WERI-Rb-1 (cell line): ENCODE results near the gene UGT1A7.

Experiments used
- DNase-seq: peaks from one replicate; pipeline ENCODE4 v3.0.0-alpha.2; 2020
- H3K27ac ChIP-seq: fragments of 250-450 bp; sonication (Bioruptor Pico); 2 replicates; pipeline ENCODE4 v1.5.1; 2020; ENCODE audit warnings: mild to moderate bottlenecking, moderate library complexity
- H3K27me3 ChIP-seq: fragments of 250-450 bp; sonication (Bioruptor Pico); 2 replicates; pipeline ENCODE4 v1.5.1; 2021; ENCODE audit warnings: mild to moderate bottlenecking, low read depth, moderate library complexity; ENCODE audit not compliant: insufficient read depth, severe bottlenecking
- H3K36me3 ChIP-seq: fragments of 250-450 bp; sonication (Bioruptor Pico); 2 replicates; pipeline ENCODE4 v1.5.1; 2020; ENCODE audit warnings: mild to moderate bottlenecking, moderate library complexity
- H3K4me3 ChIP-seq: 2 replicates; pipeline ENCODE4 v1.5.1; 2011; ENCODE audit warnings: low read depth, mild to moderate bottlenecking, control low read depth, low read length
- H3K9me3 ChIP-seq: fragments of 250-450 bp; sonication (Bioruptor Pico); 2 replicates; pipeline ENCODE4 v1.5.1; 2021; ENCODE audit warnings: mild to moderate bottlenecking, moderate library complexity; ENCODE audit not compliant: severe bottlenecking
- TF ChIP-seq, protein P1 (sequence below): IDR thresholded peaks from 2 replicates; pipeline ENCODE4 v1.5.1; 2011; ENCODE audit warnings: low read depth, mild to moderate bottlenecking, control low read depth, inconsistent platforms, low read length

Gene UGT1A7

DNA sequence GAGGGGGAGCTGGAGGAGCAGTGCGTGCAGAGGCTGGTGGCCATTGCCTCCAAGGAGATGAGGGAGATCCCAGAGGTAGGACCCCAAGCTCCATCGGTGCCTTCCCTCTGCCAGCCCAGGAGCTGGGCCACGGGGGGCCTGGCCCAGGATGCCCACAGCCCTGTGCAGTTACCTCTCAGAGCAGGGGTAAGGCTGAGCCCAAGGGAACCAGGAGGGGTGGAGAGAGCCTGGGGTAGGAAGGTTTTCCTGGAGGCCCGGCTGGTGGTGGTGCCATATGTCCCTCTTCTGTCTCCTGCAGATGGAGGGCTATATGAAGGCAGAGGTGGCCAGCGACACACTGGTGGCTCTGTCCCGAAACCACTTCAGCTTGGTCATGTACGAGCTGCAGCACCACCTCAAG lies 107.9 kb downstream of the UGT1A7 start:
- H3K9me3 ChIP-seq: no peaks in the 10 kb centered on the region
- H3K27ac ChIP-seq: no peak overlapping the region
- DNase-seq: no peak
- H3K36me3 ChIP-seq: no peaks in the 10 kb centered on the region
- TF ChIP-seq, protein P1, sequence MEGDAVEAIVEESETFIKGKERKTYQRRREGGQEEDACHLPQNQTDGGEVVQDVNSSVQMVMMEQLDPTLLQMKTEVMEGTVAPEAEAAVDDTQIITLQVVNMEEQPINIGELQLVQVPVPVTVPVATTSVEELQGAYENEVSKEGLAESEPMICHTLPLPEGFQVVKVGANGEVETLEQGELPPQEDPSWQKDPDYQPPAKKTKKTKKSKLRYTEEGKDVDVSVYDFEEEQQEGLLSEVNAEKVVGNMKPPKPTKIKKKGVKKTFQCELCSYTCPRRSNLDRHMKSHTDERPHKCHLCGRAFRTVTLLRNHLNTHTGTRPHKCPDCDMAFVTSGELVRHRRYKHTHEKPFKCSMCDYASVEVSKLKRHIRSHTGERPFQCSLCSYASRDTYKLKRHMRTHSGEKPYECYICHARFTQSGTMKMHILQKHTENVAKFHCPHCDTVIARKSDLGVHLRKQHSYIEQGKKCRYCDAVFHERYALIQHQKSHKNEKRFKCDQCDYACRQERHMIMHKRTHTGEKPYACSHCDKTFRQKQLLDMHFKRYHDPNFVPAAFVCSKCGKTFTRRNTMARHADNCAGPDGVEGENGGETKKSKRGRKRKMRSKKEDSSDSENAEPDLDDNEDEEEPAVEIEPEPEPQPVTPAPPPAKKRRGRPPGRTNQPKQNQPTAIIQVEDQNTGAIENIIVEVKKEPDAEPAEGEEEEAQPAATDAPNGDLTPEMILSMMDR: no peak
- no peaks in the 10 kb centered on the region for H3K27me3 ChIP-seq
- no peak overlapping the region for H3K4me3 ChIP-seq

DNA sequence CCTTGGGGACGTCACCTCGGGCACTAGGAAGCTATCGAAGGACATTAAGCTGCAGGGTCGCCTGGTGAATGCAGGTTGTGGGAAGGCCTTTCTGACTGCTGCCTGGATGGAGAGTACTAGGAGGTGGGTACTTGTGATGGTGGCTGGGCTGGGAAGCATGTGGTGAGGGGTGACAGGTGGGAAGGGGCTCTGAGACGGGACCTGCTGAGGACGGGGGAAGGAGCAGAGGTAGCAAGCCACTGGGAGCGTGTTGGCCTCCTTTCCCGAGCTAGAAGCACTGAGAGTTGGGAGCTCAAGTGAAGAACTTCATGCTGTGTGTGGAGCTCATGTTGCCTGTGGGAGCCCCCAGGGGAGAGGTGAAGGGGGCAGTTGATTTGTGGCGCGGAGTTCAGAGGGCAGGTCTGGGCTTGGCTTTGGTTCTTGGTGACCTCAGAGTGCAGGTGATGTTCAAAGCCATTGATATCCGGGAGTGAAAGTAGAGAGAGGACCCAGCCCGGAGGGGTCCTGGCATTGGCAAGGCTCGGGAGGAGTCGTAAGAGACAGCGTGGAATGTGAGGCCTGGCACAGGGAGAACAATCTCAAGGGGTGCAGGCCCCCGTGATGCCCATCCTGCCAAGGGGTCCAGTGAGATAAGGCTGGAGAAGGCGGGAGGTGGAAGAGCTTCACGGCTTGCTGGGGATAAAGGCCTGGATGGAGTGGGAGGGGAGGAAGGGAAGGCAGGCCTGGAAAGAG lies 109.6 kb downstream of the UGT1A7 start:
- H3K9me3 ChIP-seq: no peaks in the 10 kb centered on the region
- H3K27me3 ChIP-seq: no peaks in the 10 kb centered on the region
- no peaks in the 10 kb centered on the region for H3K36me3 ChIP-seq
- H3K4me3 ChIP-seq: no peak overlapping the region
- DNase-seq: no peak
- TF ChIP-seq, protein P1: no peak
- no peak overlapping the region for H3K27ac ChIP-seq

DNA sequence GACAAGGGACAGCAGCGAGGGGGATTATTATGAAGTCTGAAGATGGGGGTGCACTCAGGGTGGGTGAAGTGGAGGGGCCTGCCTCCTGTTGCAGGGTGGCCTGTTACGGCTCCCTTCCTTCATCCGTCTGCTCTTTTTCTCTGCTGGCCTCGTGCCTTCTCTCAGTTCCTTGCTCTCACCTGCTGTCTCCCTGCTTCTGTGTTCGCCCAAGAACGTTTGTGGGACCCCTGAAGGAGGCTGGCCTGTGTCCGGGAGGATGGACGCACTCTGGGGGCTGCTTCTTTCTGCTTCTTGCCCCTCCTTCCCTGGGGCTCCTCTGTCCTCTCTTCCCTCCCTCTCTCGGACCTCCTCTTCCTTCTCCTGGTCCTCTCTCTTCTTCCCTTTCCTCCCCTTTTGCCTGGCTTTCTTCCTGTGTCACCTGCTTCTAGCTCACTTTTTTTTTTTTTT lies 110.2 kb downstream of the UGT1A7 start:
- no peak for DNase-seq
- TF ChIP-seq, protein P1: no peak
- no peak overlapping the region for H3K27ac ChIP-seq
- no peaks in the 10 kb centered on the region for H3K9me3 ChIP-seq
- H3K36me3 ChIP-seq: no peaks in the 10 kb centered on the region
- no peak overlapping the region for H3K4me3 ChIP-seq
- no peaks in the 10 kb centered on the region for H3K27me3 ChIP-seq

DNA sequence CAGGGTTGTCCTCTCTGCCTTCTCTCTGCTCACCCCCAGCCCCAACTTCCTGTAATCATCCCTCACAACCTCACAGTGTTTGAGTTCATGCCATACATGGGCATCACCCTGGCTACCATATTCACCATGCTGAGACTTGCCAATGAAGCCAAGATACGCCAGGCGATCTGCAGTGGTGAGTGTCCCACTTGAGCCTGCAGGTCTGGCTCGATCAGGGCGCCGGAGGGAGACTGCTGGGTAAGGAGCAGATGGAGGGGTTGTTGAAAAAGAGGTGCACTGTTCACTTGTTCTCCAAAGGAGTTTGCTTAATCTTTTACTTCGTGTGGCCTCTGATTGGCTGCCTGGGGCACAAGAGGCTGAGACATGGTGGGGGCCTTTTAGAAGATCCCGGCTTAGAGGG lies 111.0 kb downstream of the UGT1A7 start:
- no peak for DNase-seq
- Histone ChIP-seq H3K4me3 (no peak overlapping the region), H3K27ac (no peak overlapping the region), H3K9me3 (no peaks in the 10 kb centered on the region), H3K27me3 (no peaks in the 10 kb centered on the region), H3K36me3 (no peaks in the 10 kb centered on the region)
- TF ChIP-seq, protein P1: no peak

- Histone ChIP-seq H3K9me3 (no peaks in the 10 kb centered on the region), H3K27ac (no peak overlapping the region), H3K36me3 (no peaks in the 10 kb centered on the region), H3K4me3 (no peak overlapping the region), H3K27me3 (no peaks in the 10 kb centered on the region)
- DNase-seq: no peak
- TF ChIP-seq, protein P1: no peak
Observed at GRCh38 chr2:233793465-233794127, 111.9 kb downstream of the UGT1A7 start.
